Activated CD4-positive, alpha-beta T cell treated with anti-CD3 and anti-CD28 coated beads, Interleukin-2, amount 50 U/mL, for 48 hours (primary cell): ENCODE data around the gene ATP6V0B.

Experiments used
- DNase-seq, 2 experiments: peaks; one replicate each; pipeline ENCODE4 v3.0.0-alpha.2; 2020

The ATP6V0B gene

DNA sequence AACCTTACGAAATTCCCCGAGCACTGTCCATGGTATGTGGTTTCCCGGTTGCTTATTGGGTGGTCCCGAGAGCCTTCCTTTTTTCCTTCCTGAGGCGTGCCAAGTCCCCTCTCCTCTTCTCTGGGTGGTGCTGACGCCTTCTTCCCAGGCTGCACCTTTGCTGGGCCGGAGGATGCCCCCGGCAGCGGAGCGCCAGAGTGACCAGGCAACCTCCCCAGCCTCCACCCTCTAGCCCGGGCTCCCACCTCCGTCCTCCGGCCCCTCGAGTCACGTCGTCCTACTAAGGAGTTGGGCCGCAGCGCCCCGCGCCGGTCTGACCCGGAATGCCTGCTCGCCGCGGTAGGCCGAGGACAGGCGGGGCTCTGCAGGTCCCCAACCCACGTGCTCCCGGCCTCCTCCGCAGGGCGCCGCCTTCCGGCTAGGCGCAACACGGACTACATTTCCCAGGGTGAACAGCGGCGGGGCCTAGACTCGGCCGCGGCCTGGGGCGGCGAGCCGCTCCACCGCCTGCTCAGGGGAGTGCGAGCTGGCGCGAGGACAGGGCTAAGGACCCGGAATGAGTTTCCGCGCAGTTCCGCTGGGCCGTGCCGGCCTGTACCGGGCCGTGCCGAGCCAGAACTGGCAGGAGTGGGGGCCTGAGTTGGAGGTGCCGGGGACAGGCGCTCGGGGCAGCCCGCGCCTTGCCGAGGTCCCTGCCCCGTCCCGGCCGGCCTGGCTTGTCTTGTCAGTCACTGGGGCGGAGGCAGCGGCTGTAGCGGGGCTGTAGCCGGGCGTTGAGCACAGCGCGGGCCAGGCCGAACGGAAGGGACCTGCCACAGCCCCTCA, 28.3 kb upstream of the ATP6V0B start, which contains the start of gene IPO13:
IPO13 (plus strand) TSS at position 715 of the 825 bp plus-strand sequence. CDS start 651 bp downstream, outside the sequence.
- peak; percentile 95 to 96 for DNase-seq

DNA sequence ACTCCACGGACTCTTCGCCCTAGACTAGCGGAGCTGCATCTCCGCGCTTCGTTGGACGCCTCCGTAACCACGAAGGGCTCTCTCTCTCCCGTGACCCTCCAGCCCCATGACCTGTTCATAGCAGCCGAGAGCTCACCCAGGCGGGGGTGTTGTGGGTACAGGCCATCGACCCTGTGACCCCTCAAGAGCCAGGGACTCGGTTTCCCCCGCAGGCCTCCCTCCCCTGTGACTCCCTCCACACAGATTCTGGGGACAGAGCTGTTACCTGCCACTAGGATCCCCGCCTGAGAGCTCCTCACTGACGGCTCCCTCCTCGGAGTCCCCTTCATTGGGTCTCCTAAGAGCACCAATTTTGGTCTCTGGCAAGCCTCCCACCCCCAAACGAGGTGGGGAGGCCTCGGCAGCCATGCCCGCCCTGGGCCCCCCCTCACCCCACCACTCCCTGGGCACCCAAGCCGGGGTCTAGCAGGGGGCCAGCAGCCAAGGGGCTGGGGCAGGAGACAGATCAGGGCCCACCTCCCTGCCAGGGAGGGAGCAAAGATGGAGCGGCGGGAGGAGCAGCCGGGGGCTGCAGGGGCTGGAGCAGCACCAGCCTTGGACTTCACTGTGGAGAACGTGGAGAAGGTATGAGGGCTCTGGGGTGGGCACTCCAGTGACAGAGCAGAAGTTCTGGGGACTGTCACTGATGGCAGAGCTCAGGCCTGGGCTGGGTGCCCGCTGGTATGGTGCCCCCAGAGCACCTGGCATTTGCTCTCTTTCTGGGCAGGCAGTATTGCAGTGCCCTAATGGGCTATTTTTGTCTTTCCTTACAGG, 27.5 kb upstream of the ATP6V0B start:
- DNase-seq = no peak

- DNase-seq = no peak
These were observed 26.8 kb upstream of the ATP6V0B start for GRCh38 chr1:43947874-43948437.

- no peak for DNase-seq
These were observed 25.1 kb upstream of the ATP6V0B start for GRCh38 chr1:43949678-43950077.

- no peak for DNase-seq
These were observed 23.5 kb upstream of the ATP6V0B start for GRCh38 chr1:43951021-43951985.

GRCh38 chr1:43952731-43953346, 21.9 kb upstream of the ATP6V0B start:
- DNase-seq = no peak

- no peak for DNase-seq
These were observed 21.4 kb upstream of the ATP6V0B start for GRCh38 chr1:43953361-43953760.

DNA sequence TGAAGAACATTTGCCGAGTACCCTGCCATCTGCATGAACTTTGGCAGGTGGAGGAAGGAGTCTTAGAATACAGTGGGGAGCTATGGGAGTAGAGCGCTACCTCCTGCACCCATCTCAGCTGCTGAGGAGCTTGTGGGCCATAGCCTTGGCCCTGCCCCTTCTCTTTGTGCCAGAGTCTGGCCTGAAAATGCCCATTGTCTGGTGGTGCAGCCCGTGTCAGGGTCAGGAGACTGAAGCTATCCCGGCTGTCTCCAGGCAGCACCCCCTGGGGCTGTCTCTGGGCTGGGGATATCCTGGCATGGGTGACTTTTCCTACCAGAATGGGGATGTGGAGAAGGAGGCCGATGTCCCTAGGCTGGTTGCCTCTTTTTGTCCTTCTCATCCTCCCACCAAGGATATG, 20.7 kb upstream of the ATP6V0B start:
- DNase-seq = no peak

- no peak for DNase-seq
These were observed 18.5 kb upstream of the ATP6V0B start for GRCh38 chr1:43956234-43956633.

DNA sequence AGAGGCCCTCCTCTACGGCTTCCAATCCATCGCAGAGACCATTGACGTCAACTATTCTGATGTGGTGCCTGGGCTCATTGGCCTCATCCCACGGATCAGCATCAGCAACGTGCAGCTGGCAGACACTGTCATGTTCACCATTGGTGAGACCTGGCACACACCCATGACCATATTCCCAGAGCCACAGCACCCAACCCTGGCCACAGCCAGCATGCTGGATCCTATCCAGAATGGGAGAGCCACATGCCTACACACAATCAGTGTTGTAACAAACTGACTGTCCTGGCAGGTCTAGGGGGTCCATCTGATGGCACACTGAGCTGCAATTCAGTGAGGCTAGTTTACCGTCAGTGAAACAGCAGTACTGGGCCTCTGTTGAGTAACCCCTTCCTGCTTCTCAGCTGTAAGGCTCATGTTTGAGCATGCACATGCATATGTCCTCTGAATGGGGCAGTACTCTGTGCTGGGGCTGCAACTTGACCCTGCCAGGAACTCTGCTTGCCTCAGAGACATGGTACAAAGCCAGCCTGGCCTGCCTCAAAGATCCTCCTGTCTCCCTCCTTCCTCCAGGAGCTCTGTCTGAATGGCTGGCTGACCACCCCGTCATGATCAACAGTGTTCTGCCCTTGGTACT, 17.2 kb upstream of the ATP6V0B start:
- no peak for DNase-seq

DNA sequence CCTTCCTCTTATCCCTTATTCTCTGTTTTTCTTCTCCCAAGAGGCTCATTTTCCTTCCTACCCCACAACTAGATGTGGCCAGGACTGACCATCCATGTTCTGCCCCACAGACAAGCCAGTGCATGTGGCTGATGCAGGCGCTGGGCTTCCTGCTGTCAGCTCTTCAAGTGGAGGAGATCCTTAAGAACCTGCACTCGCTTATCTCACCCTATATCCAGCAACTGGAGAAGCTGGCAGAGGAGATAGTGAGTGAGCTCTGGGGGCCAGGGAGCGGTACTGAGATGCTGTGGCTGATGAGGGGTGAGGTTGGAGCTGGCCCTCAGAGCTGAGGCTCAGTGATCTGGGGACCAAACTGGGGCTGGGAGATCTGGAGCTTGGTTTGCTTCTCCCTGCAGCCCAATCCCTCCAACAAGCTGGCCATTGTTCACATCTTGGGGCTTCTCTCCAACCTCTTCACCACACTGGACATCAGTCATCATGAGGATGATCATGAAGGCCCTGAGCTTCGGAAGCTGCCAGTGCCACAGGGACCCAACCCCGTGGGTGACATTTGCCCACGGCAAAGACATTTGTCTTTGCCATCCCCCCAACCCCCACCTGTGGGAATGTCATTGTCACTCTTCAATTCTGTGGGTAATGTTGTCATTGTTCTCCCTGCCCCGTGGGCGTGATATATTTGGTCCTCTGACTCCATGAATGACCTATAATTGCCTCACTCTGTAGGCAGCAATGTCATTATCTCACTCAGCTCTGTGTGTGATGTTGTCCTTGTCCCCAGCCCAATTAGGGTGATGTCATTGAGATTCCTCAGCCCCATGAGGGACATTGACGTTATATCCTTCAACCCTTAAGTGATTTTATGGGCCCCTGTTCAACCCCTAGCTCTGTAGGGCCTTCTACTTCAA, 16.2 kb upstream of the ATP6V0B start:
- DNase-seq = no peak

DNA sequence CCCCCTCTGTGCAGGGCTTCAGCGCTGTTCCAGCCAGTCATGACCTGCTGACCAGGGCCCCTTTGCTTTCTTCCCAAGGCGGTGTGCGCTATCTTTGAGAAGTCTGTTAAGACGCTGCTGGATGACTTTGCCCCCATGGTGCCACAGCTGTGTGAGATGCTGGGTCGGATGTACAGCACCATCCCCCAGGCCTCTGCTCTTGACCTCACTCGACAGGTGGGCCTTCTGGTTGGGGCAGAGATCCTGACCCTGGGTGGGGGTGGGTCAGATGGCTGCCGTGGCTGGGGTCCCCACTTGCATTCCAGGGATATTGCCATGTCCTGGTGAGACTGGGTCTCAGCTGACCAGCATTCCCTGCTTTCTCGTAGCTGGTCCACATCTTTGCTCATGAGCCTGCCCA, 14.0 kb upstream of the ATP6V0B start:
- DNase-seq = no peak

DNA sequence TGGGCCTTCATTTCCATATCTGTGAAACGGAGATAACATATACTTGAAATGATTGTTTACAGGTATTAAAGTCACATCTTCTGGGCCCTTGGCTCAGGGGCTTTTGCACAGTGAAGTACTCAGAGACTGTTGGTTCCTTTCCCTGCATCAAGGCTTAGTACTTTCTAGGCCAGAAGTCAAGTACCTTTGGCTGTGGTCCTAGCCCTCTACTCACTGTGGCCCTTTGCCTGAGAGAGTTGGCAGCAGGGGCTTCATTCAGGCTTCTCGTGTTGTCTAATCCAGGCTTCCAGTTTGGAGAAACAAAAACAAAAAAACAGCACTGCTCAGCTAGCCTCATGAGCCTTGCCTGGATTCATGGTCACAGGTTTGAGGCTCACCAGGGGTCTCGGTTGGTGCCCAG, 13.1 kb upstream of the ATP6V0B start:
- no peak for DNase-seq

- no peak for DNase-seq
These were observed 12.4 kb upstream of the ATP6V0B start for GRCh38 chr1:43962324-43962723.

- no peak for DNase-seq
These were observed 11.8 kb upstream of the ATP6V0B start for GRCh38 chr1:43963006-43963405.

GRCh38 chr1:43963890-43964289, 10.9 kb upstream of the ATP6V0B start:
- DNase-seq = no peak

- no peak for DNase-seq
These were observed 9.4 kb upstream of the ATP6V0B start for GRCh38 chr1:43965316-43965715.

DNA sequence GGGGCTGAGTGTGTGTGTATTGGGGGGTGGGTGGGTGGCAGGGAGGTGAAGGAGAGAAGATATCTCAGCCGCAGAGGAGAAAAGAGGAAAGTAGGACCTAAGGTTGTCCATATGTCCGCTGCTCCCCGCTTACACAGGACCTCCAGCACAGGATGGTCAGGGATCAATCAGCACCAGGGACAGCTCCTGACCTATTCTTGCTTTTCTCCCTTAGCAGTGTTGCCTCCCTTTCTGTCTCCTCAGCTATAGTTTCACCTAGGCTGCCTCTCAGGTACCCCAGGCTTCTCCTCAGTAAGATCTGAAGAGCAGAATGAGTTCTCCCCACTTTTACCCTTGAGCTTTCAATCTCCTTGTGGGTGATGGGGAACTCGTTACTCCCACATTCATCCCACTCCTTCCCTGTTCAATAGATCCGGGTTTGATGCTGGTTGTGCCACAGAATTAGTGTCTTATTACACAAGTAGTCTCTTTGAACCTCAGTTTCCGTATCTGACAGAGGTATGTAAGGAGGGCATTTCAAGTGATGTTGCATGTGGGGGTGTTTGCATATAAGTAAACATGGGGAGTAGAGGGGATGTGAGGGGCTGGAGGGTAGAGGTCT, 6.3 kb upstream of the ATP6V0B start:
- peak in 1 of 2 experiments; percentile 32 for DNase-seq

DNA sequence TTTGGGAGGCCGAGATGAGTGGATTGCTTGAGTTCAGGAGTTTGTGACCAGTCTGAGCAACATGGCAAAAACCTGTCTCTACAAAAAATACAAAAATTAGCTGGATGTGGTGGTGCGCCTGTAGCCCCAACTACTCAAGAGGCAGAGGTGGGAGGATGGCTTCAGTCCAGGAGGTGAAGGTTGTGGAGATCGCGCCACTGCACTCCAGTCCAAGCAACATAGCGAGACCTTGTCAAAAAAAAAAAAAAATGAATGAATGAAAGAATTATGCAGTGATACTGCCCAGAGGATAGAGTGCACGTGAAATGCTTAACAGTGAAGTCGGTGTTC, 5.4 kb upstream of the ATP6V0B start:
- DNase-seq = no peak
